ENCODE data around the gene CACNG7.

DNA sequence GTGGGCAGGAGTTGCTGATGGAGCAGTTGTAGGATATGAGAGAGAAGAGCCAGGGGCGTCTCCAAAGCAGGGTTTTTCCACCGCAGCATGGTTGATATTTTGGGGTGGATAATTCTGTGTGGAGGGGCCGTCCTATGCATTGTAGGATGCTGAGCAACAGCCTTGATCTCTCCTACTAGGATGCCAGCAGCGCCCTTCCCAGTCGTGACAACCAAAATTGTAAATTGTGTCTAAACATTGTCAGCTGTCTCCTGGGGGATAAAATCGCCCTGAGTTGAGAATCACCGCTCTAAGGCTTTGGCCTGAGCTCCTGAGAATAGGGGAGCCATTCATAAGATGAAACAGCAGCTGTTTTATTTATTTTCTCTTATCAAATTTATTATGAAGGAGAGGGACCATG is 57.9 kb downstream of the CACNG7 start:
- TF ChIP-seq, protein P1, sequence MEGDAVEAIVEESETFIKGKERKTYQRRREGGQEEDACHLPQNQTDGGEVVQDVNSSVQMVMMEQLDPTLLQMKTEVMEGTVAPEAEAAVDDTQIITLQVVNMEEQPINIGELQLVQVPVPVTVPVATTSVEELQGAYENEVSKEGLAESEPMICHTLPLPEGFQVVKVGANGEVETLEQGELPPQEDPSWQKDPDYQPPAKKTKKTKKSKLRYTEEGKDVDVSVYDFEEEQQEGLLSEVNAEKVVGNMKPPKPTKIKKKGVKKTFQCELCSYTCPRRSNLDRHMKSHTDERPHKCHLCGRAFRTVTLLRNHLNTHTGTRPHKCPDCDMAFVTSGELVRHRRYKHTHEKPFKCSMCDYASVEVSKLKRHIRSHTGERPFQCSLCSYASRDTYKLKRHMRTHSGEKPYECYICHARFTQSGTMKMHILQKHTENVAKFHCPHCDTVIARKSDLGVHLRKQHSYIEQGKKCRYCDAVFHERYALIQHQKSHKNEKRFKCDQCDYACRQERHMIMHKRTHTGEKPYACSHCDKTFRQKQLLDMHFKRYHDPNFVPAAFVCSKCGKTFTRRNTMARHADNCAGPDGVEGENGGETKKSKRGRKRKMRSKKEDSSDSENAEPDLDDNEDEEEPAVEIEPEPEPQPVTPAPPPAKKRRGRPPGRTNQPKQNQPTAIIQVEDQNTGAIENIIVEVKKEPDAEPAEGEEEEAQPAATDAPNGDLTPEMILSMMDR (IDR thresholded peaks at IDR 0.05; ENCODE audit: insufficient read depth, low read length), result no peak
- no peak for TF ChIP-seq POLR2AphosphoS5 (IDR thresholded peaks at IDR 0.05; ENCODE audit: low read depth)
- TF ChIP-seq, protein P2, sequence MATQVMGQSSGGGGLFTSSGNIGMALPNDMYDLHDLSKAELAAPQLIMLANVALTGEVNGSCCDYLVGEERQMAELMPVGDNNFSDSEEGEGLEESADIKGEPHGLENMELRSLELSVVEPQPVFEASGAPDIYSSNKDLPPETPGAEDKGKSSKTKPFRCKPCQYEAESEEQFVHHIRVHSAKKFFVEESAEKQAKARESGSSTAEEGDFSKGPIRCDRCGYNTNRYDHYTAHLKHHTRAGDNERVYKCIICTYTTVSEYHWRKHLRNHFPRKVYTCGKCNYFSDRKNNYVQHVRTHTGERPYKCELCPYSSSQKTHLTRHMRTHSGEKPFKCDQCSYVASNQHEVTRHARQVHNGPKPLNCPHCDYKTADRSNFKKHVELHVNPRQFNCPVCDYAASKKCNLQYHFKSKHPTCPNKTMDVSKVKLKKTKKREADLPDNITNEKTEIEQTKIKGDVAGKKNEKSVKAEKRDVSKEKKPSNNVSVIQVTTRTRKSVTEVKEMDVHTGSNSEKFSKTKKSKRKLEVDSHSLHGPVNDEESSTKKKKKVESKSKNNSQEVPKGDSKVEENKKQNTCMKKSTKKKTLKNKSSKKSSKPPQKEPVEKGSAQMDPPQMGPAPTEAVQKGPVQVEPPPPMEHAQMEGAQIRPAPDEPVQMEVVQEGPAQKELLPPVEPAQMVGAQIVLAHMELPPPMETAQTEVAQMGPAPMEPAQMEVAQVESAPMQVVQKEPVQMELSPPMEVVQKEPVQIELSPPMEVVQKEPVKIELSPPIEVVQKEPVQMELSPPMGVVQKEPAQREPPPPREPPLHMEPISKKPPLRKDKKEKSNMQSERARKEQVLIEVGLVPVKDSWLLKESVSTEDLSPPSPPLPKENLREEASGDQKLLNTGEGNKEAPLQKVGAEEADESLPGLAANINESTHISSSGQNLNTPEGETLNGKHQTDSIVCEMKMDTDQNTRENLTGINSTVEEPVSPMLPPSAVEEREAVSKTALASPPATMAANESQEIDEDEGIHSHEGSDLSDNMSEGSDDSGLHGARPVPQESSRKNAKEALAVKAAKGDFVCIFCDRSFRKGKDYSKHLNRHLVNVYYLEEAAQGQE (IDR thresholded peaks at IDR 0.05; ENCODE audit: insufficient replicate concordance, low read depth), result no peak
- TF ChIP-seq GABPA (IDR thresholded peaks at IDR 0.05; ENCODE audit: low read depth), result no peak
